Posterior vena cava (tissue), 2 donors: ENCODE measurements around the gene CCDC138. TPM values are rescaled to one million over a fixed set of nuclear protein-coding genes. Genes with fewer than 3 reads are reported as not detected.

Source experiments
- DNase-seq: peaks from one replicate; pipeline ENCODE4 v3.0.0-alpha.2; 2020; ENCODE audit warnings: low spot score
- intact Hi-C, 2 donors: fragments of 100-400 bp; cut with DNase I; formaldehyde crosslinking; loops; one replicate each; pipeline versions ENCODE4 v1.14.1 to v1.14.2; 2022 to 2023
- total RNA-seq, 2 donors: library from RNA; stranded (reverse); fragmentation: NEBNext Ultra II Directional; extraction: Animal tissue kit (Norgen Biotek cat#: 25700); gene quantifications; one replicate each; pipeline ENCODE4 v1.2.1, GENCODE V29; 2021
- donor health status: DM: yes; HTN: yes; CAD: no.
- donor health status: DM: yes; HTN: yes; CAD: no.

Gene CCDC138
- total RNA-seq, 2 donors from 2014 or later: 2.3 to 2.8 TPM

DNA sequence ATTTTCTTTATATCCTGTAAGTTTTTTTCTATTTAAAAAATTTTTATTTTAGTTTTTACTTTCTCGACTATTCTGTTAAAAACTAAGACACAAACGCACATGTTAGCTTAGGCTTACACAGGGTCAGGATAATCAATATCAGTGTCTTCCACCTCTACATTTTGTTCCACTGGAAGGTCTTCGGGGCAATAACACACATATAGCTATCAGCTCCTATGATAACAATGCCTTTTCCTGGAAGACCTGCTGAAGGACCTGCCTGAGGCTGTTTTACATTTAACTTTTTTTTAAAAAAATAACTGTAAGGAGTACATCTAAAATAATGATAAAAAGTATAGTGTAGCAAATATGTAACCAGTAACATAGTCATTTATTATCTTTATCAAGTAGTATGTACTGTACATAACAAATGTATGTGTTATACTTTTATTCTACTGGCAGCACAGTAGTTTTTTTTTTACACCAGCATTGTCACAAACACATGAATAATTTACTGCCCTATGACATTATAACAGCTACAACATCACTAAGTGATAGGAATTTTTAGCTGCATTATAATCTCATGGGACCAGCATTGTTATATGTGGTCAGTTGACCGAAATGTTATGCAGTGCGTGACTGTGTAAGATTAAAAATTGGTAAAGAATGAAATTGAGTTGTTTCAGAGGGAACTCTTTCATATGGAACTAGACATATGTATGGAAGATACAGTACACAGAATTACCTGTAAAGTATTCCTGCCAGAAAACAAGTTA is 37.9 kb downstream of the CCDC138 start:
- intact Hi-C loops: no loop called here
- no peak for DNase-seq

GRCh38 chr2:108825254-108825653 is 38.7 kb downstream of the CCDC138 start:
- no peak for DNase-seq
- intact Hi-C loops: no loop called here

- intact Hi-C loops: no loop called here
Measured at GRCh38 chr2:108825736-108826135, 39.2 kb downstream of the CCDC138 start.

DNA sequence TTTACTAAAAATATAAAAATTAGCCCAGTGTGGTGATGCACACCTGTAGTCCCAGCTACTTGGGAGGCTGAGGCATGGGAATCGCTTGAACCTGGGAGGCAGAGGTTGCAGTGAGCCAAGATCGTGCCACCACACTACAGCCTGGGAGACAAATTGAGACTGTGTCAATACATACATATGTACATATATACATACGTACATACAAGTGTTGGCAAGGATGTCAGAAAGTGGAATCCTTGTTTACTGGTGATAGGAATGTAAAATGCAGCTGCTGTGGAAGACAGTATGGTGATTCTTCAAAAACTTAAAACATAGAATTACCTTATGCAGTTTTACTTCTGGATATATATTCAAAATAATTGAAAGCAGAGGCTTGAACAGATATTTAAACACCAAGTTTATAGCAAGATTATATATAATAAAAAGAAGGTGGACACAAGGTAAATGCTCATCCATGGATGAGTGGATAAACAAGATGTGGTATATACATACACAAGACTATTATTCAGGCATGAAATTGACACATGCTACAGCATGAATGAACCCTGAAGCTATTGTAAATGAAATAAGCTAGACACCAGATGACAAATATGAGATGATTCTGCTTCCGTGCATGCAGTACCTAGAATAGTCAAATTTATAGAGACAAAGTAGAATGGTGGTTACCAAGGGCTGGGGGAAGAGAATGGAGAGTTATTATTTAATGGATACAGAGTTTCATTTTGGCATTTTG is 43.2 kb downstream of the CCDC138 start:
- no peak for DNase-seq
- intact Hi-C loops: no loop called here

More at GRCh38 chr2:108825736-108826135, 39.2 kb downstream of the CCDC138 start:
- no peak for DNase-seq

GRCh38 chr2:108833219-108833618 is 46.6 kb downstream of the CCDC138 start:
- no peak for DNase-seq
- intact Hi-C loops: no loop called here

DNA sequence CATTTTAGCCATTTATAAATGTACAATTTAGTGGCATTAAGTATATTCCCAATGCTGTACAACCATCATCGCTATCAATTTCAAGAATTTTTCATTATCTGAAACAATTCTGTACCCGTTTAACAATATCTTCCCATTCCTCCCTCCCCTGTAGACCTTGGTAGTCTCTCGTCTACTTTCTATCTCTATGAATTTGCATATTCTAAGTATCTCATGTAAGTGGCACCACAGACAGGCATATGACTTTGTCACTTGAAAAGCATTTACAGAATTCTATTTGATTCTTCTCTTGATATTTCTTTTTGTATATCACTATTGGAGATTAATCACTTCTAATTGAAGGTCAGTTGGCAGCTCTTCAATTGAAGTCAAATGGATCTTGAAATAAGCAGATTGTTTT is 48.0 kb downstream of the CCDC138 start:
- no peak for DNase-seq
- intact Hi-C loops: no loop called here

GRCh38 chr2:108835040-108835439 is 48.5 kb downstream of the CCDC138 start:
- no peak for DNase-seq
- intact Hi-C loops: no loop called here

DNA sequence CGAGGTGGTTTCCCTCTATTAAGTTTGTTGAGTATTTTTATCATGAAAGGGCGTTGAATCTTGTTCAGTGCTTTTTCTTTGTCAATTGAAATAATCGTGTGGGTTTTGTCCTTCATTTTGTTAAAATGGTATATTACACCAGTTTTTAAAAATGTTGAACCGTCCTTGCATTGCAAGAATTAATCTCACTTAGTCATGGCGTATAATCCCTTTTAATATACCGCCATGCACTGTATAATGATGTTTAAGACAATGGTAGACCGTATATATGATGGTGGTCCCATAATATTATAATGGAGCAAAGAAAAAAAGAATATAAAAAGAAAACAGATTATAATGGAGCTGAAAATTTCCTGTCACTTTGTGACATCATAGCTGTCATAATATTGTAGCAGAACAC is 50.6 kb downstream of the CCDC138 start:
- DNase-seq: no peak
- intact Hi-C loops: no loop called here

DNA sequence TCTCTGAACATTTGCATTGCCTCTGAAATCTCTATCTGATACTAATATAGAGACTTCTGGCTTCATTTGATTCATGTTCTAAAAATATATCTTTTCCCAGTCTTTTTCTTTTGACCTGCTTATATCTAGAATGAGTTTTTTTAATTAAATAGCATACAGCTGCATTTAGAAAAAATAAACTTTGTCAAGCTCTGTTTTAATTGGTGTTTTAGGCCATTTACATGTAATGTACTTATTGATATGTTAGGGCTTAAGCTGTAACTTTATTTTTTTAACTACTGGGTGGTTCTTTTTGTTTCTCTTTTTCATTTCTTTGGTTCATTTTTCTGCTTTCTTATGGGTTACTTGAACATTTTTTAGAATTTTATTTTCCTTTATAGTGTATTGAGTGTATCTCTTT is 54.9 kb downstream of the CCDC138 start:
- DNase-seq: no peak
- intact Hi-C loops: no loop called here

DNA sequence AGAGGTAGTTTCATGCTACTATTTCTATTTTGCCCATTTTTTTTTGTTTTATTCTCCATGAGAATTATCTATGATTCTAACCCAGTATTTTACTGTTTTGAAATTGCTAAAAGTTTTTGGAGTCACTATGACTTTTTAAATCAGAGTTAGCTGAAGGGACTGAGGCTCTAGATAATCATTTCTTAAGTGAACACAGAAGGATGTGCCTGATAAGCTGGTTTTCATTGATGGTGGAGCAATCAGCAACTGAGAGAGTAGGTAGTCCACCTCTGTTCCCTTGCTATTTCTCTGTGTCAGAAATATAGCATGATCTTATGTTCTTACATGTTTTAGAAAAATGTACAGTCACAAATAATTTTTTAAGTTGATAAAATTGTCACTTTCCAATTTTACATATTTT is 59.4 kb downstream of the CCDC138 start:
- intact Hi-C loops: no loop called here
- DNase-seq: no peak

- DNase-seq: no peak
- intact Hi-C loops: no loop called here
Measured at GRCh38 chr2:108847000-108847399, 60.4 kb downstream of the CCDC138 start.

- intact Hi-C loops: no loop called here
- DNase-seq: no peak
Measured at GRCh38 chr2:108852375-108852774, 65.8 kb downstream of the CCDC138 start.

DNA sequence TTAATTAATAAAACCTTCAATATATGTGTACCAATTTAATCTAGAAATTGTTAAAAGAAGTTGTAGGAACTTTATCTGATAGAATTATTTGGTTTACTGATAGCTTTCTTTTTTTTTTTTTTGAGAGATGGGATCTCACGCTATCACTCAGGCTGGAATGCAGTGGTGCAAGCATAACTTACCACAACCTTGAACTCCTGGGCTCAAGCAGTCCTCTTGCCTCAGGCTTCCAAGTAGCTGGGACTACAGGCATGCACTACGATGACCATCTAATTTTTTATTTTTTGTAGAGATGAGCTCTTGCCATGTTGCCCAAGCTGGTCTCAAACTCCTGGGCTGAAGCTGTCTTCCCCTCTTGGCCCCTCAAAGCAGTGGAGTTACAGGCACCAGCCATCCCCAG is 66.8 kb downstream of the CCDC138 start:
- intact Hi-C loops: no loop called here
- DNase-seq: no peak

GRCh38 chr2:108854484-108854883 is 67.9 kb downstream of the CCDC138 start:
- intact Hi-C loops: no loop called here
- no peak for DNase-seq

- DNase-seq: no peak
- intact Hi-C loops: no loop called here
Measured at GRCh38 chr2:108855194-108855593, 68.6 kb downstream of the CCDC138 start.

DNA sequence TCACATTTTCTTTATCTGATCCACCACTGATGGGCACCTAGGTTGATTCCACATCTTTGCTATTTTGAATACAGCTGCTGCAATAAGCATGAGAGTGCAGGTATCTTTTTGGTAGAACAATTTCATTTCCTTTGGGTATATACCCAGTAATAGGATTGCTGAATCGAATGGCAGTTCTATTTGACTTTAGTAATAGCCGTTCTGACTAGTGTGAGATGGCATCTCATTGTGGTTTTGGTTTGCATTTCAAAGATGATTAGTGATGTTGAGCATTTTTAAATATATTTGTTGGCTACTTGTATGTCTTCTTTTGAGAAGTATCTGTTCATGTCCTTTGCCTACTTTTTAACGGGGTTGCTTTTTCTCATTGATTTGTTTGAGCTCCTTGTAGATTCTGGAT is 72.3 kb downstream of the CCDC138 start:
- intact Hi-C loops: no loop called here
- no peak for DNase-seq

DNA sequence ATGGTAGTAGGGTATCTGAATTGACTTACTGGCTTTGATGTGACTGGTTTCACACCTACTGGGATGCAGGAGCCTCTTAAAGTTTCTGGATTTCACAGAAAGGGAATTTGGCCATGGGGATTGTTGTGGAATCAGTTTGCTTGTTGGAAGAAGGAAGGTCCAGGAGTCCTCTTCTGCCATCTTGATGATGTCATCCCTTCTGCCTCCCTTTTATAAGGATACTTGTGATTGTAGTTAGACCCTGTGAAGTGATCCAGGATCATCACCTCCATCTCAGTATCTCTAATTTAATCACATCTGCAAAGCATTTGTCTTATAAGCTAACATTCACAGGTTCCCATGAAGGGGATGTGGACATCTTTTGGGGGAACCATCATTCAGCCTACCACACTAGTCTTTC is 79.5 kb downstream of the CCDC138 start:
- intact Hi-C loops: no loop called here
- DNase-seq: no peak

DNA sequence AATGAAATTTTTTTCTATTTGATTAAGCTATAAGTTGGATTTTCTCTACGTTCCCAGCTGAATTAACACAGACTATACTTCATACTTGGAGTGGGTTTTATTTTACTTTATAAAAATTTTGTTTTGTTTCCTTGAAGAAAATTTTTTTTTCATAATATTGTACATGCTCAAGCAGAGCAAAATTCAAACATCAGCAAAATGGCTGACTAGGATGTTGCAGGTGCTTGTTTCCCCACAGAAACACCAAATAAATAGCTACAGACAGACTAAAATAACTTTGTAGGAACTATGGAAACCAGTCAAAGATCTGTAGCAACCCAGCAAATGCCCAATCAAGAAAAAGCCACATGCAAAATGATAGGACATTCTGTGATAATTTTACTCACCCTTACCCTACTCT is 82.3 kb downstream of the CCDC138 start:
- no peak for DNase-seq
- intact Hi-C loops: no loop called here

GRCh38 chr2:108869542-108869941 is 83.0 kb downstream of the CCDC138 start:
- no peak for DNase-seq
- intact Hi-C loops: no loop called here

DNA sequence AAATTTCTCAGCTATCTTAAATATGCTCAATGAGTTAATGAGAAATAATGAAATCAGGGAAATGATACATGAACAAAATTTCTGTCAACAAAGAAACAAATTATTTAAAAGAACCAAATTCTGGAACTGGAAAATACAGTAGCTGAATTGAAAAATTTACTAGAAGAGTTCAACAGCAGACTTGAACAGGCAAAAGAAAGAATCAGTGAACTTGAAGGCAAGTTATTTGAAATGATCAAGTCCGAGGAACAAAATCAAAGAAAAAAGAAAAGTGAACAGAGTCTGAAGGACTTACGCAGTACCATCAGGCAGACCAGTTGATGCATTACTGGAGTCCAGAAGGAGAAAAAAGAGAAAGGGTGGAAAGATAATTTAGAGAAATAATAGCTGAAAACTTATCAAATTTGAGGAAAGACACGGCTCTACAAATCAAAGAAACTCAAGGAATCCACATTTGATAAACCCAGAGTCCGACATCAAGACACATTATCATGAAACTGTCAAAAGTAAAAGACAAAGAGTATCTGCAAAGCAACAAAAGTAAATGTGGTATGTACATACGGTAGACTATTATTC is 83.6 kb downstream of the CCDC138 start:
- intact Hi-C loops: no loop called here
- no peak for DNase-seq

GRCh38 chr2:108877506-108877905 is 90.9 kb downstream of the CCDC138 start:
- no peak for DNase-seq
- intact Hi-C loops: no loop called here
